HG02798 (cell line): ENCODE results near the gene ZNF217.
"Not testable (repeated sequence)": the region's sequence is repeated elsewhere in the genome, so short reads cannot be mapped to it uniquely, and the experiment has no call there.

Experiments used
- ATAC-seq: cut with Tn5 transposase; IDR thresholded peaks from one replicate; pipeline ENCODE4 v1.9.1; 2021; ENCODE audit warnings: mild to moderate bottlenecking; ENCODE audit not compliant: unreplicated experiment, poor library complexity

The ZNF217 gene

GRCh38 chr20:53622247-53623133, 28.9 kb upstream of the ZNF217 start:
- ATAC-seq = peak; percentile 34

- ATAC-seq = peak; percentile 25
Observed at GRCh38 chr20:53621482-53622246, 28.0 kb upstream of the ZNF217 start.

- ATAC-seq = not testable (repeated sequence)
Observed at GRCh38 chr20:53618490-53619000, 24.9 kb upstream of the ZNF217 start.

- no peak for ATAC-seq
Observed at GRCh38 chr20:53617791-53618489, 24.3 kb upstream of the ZNF217 start.

- not testable (repeated sequence) for ATAC-seq
Observed at GRCh38 chr20:53616489-53616888, 22.9 kb upstream of the ZNF217 start.

- no peak for ATAC-seq
Observed at GRCh38 chr20:53613748-53614147, 20.1 kb upstream of the ZNF217 start.

GRCh38 chr20:53612289-53612688, 18.6 kb upstream of the ZNF217 start:
- ATAC-seq = not testable (repeated sequence)

GRCh38 chr20:53611449-53611894, 17.8 kb upstream of the ZNF217 start:
- peak; percentile 38 for ATAC-seq

GRCh38 chr20:53609491-53610445, 16.1 kb upstream of the ZNF217 start:
- peak; percentile 40 for ATAC-seq

- ATAC-seq = no peak
Observed at GRCh38 chr20:53608456-53609452, 15.1 kb upstream of the ZNF217 start.

- ATAC-seq = no peak
Observed at GRCh38 chr20:53608071-53608455, 14.4 kb upstream of the ZNF217 start.

- no peak for ATAC-seq
Observed at GRCh38 chr20:53606364-53606985, 12.8 kb upstream of the ZNF217 start.

GRCh38 chr20:53605401-53605800, 11.8 kb upstream of the ZNF217 start:
- ATAC-seq = not testable (repeated sequence)

- ATAC-seq = not testable (repeated sequence)
Observed at GRCh38 chr20:53604846-53605245, 11.2 kb upstream of the ZNF217 start.

- ATAC-seq = no peak
Observed at GRCh38 chr20:53602661-53603060, 9.0 kb upstream of the ZNF217 start.

GRCh38 chr20:53599910-53600632, 6.4 kb upstream of the ZNF217 start:
- ATAC-seq = no peak

- ATAC-seq = no peak
Observed at GRCh38 chr20:53599378-53599777, 5.7 kb upstream of the ZNF217 start.
